ENCODE results near the gene MPV17L2. TPM values are rescaled to one million over a fixed set of nuclear protein-coding genes. Genes with fewer than 3 reads are reported as not detected.
A peak's percentile ranks its signal among the peaks of the same experiment; 100 is the strongest.

MPV17L2 gene
- total RNA-seq, 1 donor from 2014 or later: 9.4 TPM

DNA sequence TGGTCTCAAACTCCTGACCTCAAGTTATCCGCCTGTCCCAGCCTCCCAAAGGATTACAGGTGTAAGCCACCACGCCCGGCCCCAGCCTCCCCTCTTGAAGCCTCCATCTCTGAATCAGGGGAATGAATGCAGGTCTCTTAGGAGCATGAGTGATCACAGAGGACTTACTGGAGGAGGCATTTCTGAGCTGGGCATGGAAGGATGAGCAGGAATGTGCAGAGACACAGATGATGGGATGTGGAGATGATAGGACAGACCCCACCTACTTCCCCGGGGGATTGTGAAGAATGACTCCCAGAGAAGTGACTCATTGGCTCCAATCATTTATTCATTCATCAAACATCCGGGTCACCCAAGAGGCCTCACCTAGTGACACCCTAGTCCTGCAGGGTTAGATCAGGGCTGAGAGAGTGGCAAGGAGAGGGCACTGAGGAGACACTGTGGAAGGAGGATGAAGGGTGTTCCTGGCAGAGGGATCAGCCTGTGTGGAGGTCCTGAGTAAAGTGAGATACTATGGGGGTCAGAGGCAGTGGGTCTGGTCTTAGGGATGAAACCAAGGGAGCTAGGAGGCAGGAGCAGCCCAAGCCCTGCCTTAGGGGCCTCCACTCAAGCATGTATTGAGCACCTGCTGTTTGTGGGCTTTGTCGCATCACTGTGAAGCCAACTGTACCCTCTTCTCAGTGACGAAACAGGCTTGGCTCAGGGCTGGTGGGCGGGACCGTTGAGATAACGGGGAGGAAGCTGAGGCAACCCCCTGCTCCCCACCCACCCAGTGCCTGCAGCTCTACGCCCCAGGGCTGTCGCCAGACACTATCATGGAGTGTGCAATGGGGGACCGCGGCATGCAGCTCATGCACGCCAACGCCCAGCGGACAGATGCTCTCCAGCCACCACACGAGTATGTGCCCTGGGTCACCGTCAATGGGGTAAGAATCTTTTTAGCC is 16.4 kb upstream of the MPV17L2 start:
- intact Hi-C loops (cut with DNase I): no loop called here
- ATAC-seq (ENCODE audit: poor library complexity) (no peak), DNase-seq (no peak)

DNA sequence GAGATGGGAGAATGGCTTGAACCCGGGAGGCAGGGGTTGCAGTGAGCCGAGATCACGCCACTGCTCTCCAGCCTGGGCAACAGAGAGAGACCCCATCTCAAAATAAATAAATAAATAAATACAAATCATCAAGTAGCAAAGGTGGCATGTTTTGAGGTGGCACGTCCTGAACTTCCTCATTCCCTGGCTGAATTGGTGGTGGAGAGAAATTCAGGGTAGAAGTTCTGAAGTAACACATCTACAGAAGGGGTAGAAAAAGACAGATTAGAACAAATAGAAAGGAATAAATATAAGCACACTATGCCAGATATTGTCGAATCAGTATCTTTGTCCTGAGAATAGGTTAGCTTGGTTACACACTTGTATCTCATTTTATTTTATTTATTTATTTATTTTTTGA is 13.1 kb upstream of the MPV17L2 start:
- intact Hi-C loops (cut with DNase I): no loop called here
- DNase-seq: no peak
- ATAC-seq (ENCODE audit: poor library complexity): no peak

- ATAC-seq (ENCODE audit: poor library complexity) (no peak), DNase-seq (no peak)
- intact Hi-C loops (cut with DNase I): no loop called here
Measured at GRCh38 chr19:18183529-18183928, 9.5 kb upstream of the MPV17L2 start.

GRCh38 chr19:18185538-18185937 is 7.5 kb upstream of the MPV17L2 start:
- no peak for DNase-seq
- ATAC-seq (ENCODE audit: poor library complexity): no peak
- intact Hi-C loops (cut with DNase I): no loop called here

DNA sequence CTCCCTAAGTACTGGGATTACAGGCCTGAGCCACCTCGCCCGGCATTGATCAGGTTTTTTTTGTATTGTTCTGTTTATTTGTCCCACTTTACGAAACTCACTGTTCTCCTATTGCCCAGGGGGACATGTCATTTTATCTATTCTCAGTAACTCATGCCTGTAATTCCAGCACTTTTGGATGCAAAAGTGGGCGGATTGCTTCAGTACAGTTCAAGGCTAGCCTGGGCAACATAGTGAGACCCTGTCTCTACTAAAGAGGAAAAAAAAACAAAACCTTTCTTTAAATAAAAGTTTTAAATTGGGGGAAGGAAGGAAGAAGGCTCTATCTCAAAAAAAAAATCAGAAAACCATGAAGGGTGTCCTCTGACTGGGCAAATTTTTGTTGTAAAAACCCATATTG is 2.7 kb upstream of the MPV17L2 start:
- DNase-seq (no peak), ATAC-seq (ENCODE audit: poor library complexity) (no peak)
- intact Hi-C loops (cut with DNase I): no loop called here

DNA sequence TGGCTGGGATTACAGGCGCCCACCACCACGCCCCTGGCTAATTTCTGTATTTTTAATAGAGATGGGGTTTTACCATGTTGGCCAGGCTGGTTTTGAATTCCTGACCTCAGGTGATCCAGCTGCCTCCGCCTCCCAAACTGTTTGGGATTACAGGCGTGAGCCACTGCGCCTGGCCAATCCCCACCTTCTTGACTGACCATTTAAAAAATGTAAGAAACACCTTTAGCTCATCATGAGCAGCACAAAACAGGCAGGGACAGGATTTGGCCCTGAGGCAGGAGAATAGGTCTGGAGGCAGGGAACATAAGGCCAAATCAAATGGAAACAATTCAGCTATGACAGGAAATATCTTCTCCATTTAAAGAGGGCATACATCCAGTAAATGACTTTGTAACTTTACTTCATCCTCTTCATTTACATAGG is 1.4 kb upstream of the MPV17L2 start:
- ATAC-seq (ENCODE audit: poor library complexity) (no peak), DNase-seq (no peak)
- intact Hi-C loops (cut with DNase I): no loop called here

DNA sequence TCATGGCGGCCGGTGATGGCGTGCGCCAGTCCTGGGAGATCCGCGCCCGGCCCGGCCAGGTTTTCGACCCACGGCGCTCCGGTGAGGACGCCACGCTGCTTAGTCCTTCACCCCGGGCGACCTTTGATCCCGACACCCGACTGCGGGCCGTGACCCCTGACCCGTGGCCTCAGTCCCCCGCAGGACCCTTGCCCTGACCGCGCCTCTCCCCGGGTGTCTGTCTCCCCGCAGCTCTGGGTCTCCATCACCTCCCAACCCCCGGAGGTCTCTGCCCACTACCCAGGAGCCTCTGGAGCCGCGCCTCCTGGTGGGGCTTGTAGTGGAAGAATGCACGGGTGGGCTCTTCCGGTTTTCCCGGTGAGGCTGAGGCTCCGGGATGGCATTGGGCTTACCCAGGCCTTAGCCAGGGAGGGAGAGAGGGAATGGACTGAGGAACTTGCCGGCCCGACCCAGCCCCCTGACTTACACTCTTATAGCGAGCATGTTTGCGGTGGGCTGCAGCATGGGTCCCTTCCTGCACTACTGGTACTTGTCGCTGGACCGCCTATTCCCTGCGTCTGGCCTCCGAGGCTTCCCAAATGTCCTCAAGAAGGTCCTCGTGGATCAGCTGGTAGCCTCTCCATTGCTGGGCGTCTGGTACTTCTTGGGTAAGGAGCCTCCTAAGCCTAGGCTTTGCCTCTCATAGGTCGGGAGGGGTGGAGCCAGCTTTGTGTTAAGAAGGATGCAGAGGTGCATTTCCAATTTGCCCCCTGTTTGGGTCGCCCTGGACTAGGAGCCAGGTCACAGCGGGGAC is 566 bp downstream of the MPV17L2 start:
- ATAC-seq (ENCODE audit: poor library complexity): no peak
- intact Hi-C loops (cut with DNase I): no loop called here
- DNase-seq: no peak

- ATAC-seq (ENCODE audit: poor library complexity) (no peak), DNase-seq (no peak)
- intact Hi-C loops (cut with DNase I): no loop called here
Measured at GRCh38 chr19:18194181-18194530, 1.1 kb downstream of the MPV17L2 start.

- intact Hi-C loops (cut with DNase I): no loop called here
- DNase-seq (peak; percentile 56), ATAC-seq (ENCODE audit: poor library complexity) (no peak)
Measured at GRCh38 chr19:18194554-18195238, 1.7 kb downstream of the MPV17L2 start.

GRCh38 chr19:18196511-18196845 is 3.5 kb downstream of the MPV17L2 start:
- ATAC-seq (ENCODE audit: poor library complexity) (no peak), DNase-seq (no peak)
- intact Hi-C loops (cut with DNase I): no loop called here

DNA sequence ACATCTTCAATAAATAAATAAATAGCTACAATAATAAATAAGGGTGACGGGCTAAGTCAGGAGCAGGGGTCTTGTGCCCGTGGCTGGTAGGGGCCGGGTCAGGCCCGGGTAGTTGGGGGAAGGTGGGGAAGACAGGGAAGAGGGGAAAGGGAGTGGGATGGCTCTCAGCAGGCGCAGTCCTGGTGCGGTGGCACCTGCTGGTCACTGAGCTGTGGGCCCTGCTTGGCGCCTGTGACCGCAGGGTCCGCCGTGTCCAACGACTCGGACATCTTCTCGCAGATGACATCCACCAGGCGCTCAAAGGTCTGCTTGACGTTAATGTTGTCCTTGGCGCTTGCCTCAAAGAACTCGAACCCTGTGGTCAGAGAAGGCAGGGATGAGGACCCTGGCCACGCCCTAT is 4.3 kb downstream of the MPV17L2 start:
- ATAC-seq (ENCODE audit: poor library complexity): no peak
- intact Hi-C loops (cut with DNase I): no loop called here
- DNase-seq: no peak

DNA sequence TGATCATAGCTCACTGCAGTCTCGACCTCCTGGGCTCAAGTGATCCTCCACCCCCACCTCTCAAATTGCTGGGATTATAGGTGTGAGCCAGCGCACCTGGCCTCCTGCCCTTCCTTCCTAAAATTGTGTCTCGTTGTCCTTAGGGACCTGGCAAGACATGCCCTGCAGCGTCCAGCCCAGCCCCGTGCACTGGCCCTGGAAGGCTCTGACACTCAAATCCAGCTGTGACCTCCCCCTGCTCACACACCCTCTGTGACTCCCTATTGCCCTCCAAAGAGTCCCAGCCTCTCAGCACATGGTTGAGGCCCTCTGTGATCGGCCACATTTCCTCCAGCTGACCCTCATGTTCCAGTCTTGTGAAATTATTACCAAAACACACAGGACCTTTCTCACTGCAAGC is 4.9 kb downstream of the MPV17L2 start:
- intact Hi-C loops (cut with DNase I): no loop called here
- ATAC-seq (ENCODE audit: poor library complexity): no peak

DNA sequence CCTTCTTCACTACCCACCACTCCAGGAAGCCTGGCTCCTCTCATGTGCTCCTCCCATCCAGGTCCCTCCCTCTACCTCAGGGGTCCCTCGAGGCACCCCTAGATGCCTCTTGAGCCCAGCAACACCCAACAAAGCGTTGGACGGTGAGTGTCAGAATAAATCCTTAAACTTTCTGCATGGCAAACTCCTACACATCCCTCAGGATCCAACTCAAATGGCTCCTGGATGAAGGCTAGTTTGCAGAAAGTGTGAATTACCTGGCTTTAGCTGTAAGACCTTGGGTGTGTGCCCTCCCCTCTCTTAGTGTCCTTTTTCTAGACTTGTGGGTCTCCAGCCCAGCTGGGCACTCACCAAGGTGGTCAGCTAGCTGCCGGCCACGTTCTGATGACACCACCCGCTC is 5.4 kb downstream of the MPV17L2 start:
- DNase-seq: no peak
- no peak for ATAC-seq (ENCODE audit: poor library complexity)
- intact Hi-C loops (cut with DNase I): no loop called here

More for the DNA sequence above, 4.9 kb downstream of the MPV17L2 start:
- no peak for DNase-seq

DNA sequence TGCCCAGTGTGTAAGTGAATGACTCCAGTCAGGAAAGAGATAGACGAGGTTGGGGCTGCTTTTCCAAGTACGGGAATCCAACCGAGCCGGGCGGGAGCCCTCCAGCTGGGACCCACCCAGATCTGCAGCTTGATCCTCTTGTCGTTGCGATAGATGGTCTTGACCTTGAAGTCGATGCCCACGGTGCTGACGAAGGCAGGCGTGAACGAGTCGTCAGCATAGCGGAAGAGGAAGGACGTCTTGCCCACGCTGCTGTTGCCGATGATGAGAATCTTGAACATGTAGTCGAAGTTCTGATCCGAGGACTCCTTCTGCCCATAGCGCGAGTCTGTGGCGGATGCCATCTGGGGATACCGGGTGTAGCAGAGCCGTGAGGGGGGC is 9.4 kb downstream of the MPV17L2 start:
- intact Hi-C loops (cut with DNase I): loop anchor here (10.0 kb wide), 1 partner anchor 122 kb away; the partner anchor contains the start of gene LSM4
- no peak for DNase-seq
- no peak for ATAC-seq (ENCODE audit: poor library complexity)

GRCh38 chr19:18202778-18203407 is 9.9 kb downstream of the MPV17L2 start:
- no peak for ATAC-seq (ENCODE audit: poor library complexity)

GRCh38 chr19:18203408-18203862 is 10.4 kb downstream of the MPV17L2 start:
- peak; percentile 1 for ATAC-seq (ENCODE audit: poor library complexity)
- DNase-seq: peak; percentile 72
- intact Hi-C loops (cut with DNase I): loop anchor here (10.0 kb wide), 1 partner anchor 121 kb away; the partner anchor contains the start of gene LSM4

More at GRCh38 chr19:18202778-18203407, 9.9 kb downstream of the MPV17L2 start:
- no peak for DNase-seq
- intact Hi-C loops (cut with DNase I): loop anchor here (10.0 kb wide), 1 partner anchor 122 kb away; the partner anchor contains the start of gene LSM4

DNA sequence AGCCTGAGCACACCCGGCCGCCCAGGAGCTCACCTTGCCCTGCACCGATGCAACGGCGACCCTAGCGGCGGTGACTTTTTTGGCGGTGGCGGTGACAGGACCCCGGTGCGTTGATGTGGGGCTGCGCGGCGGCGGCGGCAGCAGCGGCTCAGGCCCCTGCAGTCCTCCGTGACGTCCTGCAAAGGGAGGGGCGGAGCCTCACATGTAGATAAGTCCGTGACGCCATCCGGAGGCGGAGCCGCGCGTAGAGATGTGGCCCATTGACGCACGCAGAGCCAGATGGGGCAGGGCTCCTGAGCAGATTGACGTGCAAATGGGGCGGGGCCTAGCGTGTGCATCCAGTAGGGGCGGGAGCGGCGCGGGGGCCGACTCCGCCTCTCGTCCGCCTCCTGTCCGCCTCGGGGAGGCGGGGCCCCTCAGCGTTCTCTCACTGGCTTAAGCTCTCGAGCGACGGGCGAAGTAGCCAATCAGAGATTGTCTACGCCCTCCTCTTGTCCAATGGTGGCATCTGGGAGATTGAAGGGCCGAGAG is 10.9 kb downstream of the MPV17L2 start, which contains the start of gene RAB3A:
TSS of gene RAB3A (minus strand) at position 180 of the 531 bp plus-strand sequence. CDS start 1,302 bp downstream, outside the sequence.
- DNase-seq: peak; percentile 100
- intact Hi-C loops (cut with DNase I): loop anchor here (10.0 kb wide), 1 partner anchor 121 kb away; the partner anchor contains the start of gene LSM4
- peak; percentile 94 for ATAC-seq (ENCODE audit: poor library complexity)
